Fibroblast of peridontal ligament (primary cell): Measurements from ENCODE around the gene ERBIN.
"Not testable (repeated sequence)": the region's sequence is repeated elsewhere in the genome, so short reads cannot be mapped to it uniquely, and the experiment has no call there.

Experiments
- DNase-seq: peaks from one replicate; pipeline ENCODE4 v3.0.0-alpha.2; 2010; ENCODE audit errors: extremely low read depth

The ERBIN gene

DNA sequence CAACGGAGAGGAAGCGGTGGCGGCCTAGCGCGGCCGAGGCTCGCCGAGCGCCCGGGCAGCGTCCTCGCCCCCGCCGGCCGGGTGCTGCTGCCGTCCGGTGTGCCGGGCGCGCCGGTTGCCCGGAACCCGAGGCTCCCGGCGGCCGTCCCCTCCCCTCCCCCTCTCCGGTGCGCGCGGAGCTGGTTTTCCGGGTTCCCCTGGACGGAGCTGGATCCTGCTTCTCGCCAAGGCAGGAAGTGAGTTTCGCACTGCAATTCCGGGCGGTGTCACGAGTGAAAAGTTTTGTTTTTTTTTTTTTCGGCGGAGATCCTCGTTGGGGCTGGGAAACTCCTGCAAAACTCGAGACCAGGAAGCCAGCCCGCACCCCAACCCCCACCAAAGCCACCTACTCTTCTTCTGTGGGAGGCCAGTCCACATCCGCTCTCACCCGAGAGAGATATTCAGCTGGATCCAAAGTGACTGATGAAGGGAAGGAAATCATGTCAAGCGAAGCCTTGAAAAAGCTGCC is at the start of gene ERBIN:
TSS of gene ERBIN (plus strand) at position 300 of the 508 bp plus-strand sequence. CDS start 66,144 bp downstream, outside the sequence.
- peak; percentile 86 for DNase-seq

DNA sequence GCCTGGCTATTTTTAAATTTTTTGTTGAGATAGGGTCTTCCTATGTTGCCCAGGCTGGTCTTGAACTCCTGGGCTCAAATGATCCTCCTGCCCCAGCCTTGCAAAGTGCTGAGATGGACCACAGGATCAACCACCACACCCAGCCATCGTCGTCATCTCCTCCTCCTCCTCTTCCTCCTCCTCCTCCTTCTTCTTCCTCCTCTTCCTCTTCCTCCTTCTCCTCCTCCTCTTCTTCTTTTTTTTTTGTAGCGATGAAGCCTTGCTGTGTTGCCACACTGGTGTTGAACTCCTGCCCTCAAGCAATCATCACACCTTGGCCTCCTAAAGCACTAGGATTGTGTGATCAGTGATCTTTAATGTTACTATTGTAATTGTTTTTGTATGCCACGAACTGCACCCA is 49.4 kb upstream of the ERBIN start:
- no peak for DNase-seq

- peak; percentile 90 for DNase-seq
Measured at GRCh38 chr5:65879668-65880256, 46.6 kb upstream of the ERBIN start.

GRCh38 chr5:65880496-65881072 is 45.8 kb upstream of the ERBIN start:
- peak; percentile 42 for DNase-seq

- DNase-seq: no peak
Measured at GRCh38 chr5:65882278-65882677, 44.1 kb upstream of the ERBIN start.

GRCh38 chr5:65883461-65883860 is 42.9 kb upstream of the ERBIN start:
- no peak for DNase-seq

DNA sequence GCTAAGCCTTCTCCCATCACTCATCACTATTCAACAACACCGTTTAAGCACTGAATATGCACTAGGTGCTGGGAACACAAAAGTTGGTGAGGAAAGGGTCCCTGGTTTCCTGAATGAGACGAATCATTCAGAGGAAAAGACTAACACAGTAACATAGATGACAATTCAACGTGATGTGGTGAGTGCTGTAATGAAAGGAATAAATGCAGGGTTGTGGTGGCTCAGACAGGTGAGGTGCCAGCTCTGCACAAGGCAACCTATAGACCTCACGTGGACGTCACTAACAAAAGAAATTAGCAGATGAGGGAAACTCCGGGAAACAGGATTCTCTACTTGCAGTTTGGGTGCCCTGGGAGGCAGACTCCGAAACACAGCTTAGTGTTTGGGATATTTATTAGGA is 40.0 kb upstream of the ERBIN start:
- no peak for DNase-seq

- not testable (repeated sequence) for DNase-seq
Measured at GRCh38 chr5:65892024-65892423, 34.4 kb upstream of the ERBIN start.

DNA sequence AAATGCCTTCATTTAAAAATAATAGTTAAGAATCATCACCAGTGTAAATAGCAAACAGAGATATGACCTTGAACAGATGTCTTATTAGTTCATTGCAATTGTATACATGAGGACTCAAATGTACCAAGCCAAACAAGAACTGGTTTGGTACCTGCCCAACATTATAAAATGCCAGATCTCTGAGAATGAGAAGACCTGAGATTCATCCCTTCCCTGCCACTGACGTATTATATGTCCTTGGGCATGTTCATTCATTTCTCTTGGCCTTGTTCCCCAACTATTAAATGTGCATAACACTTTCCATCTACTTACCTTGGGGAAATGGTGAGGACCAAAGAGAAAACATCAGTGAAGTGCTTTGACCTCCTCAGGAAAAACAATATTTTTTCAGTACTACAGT is 33.6 kb upstream of the ERBIN start:
- DNase-seq: no peak

GRCh38 chr5:65893749-65894430 is 32.5 kb upstream of the ERBIN start:
- DNase-seq: no peak

DNA sequence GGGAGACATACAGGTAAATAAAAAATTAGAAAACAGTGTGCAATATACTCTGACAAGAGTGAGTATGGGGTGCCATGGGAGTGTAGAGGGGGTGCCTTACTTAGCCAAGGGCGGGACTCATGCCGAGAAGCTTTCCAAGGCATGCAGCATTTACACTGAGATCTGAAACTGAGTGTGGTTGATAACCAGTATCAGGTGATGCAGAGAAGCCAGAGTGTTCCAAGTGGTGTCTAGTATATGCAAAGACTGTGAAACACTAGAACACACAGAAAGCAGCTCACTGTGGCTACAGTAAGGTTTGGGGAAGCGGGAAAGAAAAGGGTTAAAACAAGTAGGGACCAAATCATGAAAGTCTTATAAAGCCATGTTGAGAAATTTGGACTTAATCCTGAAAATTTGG is 30.5 kb upstream of the ERBIN start:
- no peak for DNase-seq

GRCh38 chr5:65900746-65901145 is 25.6 kb upstream of the ERBIN start:
- no peak for DNase-seq

DNA sequence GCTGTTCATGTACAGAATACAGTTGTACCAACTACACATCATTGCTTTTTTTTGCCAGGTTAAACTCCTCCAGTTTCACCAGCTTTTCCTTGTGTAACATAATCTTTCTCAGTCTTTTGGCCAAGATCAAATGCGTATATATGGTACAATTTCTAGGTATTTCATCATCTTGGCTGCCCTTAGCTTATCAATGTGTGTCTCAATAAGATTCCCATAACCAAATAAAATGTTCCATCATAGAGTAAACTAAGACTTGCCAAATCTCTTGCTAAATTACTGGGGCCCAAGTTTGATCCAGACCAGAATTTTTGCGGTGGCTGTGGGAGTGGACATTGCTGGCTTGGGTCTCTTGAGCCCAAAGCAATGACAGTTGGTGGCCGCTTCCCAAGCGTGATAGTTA is 24.3 kb upstream of the ERBIN start:
- peak; percentile 66 for DNase-seq

GRCh38 chr5:65903581-65903980 is 22.8 kb upstream of the ERBIN start:
- no peak for DNase-seq

GRCh38 chr5:65906256-65906655 is 20.1 kb upstream of the ERBIN start:
- DNase-seq: no peak

DNA sequence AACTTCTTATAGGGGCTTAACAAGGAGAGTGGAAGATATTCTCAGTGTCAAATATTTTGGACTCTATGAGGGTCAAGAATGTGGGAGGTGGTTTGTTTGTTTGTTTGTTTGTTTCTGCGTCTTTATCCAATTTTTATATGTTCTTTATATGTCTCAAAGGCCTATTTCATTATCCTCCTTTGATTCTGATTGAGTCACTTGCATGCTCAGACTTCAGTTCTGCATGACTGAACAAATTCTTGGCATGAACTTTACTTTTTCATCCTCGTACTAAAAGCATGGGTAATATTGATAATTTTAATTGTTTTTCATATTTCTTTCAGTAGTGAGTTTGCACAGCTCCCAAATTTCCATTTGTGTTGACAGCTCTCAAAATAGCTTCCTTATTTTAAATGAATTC is 19.2 kb upstream of the ERBIN start:
- DNase-seq: peak; percentile 68

DNA sequence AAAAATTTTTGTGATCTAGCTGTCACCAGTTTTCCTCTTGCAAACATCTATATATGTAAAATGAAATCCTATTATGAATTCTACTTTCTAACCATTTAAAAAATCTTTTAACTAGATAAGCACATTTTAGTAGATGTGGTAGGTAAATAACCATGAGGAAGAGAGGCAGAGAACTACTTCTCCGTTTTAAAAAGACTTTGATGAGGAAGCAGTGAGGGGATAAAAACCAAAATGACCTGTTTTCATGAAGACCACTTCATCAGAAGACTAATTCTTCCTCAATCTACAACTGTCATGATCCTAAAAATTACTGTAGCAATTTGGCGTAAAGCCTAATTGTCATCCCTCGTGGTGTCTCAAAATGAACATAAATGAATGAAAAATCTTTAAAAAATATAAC is 15.7 kb upstream of the ERBIN start:
- no peak for DNase-seq

DNA sequence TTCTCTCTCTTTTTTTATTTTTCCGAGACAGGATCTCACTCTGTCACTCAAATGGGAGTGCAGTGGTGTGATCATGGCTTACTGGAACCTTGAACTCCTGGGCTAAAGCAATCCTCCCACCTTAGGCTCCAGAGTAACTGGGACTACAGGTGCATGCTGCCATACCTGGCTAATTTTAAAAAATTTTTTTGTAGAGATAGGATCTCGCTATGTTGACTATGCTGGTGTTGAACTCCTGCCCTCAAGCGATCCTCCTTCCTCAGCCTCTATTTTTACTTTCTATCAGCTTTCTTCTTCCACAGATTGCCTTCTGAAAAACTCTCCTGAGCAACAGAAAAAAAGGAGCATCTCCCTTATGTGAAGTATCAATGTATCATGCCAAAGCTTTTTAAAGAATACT is 14.1 kb upstream of the ERBIN start:
- DNase-seq: no peak

GRCh38 chr5:65913519-65913918 is 12.9 kb upstream of the ERBIN start:
- DNase-seq: peak; percentile 48

DNA sequence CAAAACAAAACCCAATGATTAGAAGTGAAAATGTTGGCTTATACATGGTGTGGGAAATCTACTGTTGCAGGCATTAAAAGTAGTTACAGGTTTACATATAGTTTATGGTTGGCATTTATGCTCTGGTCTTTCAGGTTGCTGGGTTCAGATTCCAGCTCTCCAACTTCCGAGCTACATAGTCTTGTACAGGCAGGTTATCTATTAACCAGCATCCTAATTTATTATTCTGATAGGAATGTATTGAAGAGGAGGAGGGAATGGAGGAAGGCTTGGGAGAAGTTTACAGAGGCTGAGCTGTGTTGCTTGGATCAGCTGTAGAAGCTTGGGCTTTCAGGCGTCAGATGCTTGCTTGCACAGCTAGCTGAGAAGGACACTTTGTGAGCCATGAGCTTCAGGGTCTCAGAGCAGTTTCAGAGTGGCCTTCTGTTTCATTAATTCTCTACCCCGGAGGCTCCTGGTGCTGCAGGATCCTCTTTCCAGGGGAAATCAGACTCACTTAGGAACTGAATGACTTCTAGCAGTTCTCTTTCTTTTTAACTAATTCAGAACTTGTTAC is 11.7 kb upstream of the ERBIN start:
- no peak for DNase-seq

GRCh38 chr5:65915661-65916060 is 10.7 kb upstream of the ERBIN start:
- DNase-seq: not testable (repeated sequence)

GRCh38 chr5:65916066-65916465 is 10.3 kb upstream of the ERBIN start:
- DNase-seq: no peak

DNA sequence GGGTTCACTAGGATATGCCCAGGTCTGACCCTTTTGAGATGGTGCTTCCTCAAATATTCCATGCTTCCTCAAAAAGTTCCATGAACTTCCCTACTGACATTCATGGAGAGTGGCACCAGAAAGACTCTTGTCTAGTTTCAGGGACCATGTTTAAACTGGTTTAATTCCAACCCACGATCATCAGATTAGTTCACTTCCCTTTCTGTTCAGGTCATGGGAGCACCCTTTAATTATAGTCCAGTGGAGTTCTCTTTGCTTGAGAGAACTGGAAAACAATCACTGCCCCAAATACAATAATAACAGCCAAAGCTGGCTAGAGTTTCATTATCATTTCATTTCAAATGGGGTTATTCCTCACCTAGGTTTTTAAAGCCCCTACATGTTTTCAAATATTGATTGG is 9.7 kb upstream of the ERBIN start:
- no peak for DNase-seq
